ENCODE measurements around the gene NT5C.

The NT5C gene

DNA sequence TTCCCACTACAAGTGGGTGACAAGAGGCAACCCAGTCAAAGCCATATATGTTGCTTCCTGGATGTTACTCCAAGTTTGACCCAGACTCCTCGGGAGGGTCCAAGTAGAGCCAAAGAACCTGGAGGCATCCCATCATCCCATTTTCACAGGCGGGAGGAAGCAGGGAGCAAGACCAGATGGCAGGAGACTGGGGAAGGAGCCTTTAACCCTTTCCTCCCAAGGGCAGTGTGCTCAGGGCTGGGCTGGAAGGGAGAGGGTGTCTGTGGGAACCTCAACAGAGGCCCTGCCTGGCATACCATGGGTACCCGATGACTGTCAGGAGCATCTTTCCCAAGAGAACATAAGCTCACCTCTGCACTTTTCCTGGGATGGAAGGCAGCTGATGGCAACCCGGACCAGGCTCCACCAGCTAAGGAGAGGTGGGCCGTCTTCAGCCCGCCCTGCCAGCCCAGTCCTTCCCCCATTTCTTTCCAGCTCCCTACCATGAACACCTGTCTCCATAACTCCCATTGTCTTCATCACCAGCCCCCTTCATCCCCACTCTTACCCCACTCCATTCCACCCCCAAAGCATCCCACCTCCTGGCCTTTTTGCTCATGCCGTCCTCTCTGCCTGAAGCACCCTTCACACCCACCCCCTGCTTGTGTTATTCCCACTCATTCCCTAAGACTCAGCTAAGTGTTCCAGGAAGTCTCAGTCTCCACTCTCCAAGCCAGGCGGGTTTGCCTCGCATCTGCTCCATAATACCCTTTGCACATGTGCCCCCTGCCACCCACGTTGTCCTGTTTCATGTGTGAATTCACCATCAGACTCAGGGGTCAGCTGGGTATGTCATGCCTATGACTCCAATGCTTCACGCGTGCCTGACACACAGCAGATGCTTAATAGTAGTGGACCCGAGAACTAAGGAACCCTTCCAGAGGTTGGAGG is 49.7 kb downstream of the NT5C start:
- Histone ChIP-seq H3K27me3 (peaks cover 0 to 30% (median 23%) of the 10 kb centered on the region in 11 experiments; a peak in 21 of 22 replicates), H4K20me1 (no peaks in the 10 kb centered on the region), H3K4me3 (no peak overlapping the region), H3K9ac (no peak overlapping the region), H3K4me1 (peaks cover 54 to 98% (median 86%) of the 10 kb centered on the region in 10 experiments), H3K9me3 (replicated peaks in 1 of 11) (no peaks in the 10 kb centered on the region), H3K27ac (no peak overlapping the region; a peak in 1 of 22 replicates), H3K36me3 (no peaks in the 10 kb centered on the region), H3K4me2 (peak overlapping the region in 8 of 11 experiments; percentile 5 to 95 (median 76); a peak in 12 of 22 replicates)
- no peak for TF ChIP-seq Cebpa-rat (IDR thresholded peaks at IDR 0.05)
